ENCODE data around the gene LRRN4.

The LRRN4 gene

DNA sequence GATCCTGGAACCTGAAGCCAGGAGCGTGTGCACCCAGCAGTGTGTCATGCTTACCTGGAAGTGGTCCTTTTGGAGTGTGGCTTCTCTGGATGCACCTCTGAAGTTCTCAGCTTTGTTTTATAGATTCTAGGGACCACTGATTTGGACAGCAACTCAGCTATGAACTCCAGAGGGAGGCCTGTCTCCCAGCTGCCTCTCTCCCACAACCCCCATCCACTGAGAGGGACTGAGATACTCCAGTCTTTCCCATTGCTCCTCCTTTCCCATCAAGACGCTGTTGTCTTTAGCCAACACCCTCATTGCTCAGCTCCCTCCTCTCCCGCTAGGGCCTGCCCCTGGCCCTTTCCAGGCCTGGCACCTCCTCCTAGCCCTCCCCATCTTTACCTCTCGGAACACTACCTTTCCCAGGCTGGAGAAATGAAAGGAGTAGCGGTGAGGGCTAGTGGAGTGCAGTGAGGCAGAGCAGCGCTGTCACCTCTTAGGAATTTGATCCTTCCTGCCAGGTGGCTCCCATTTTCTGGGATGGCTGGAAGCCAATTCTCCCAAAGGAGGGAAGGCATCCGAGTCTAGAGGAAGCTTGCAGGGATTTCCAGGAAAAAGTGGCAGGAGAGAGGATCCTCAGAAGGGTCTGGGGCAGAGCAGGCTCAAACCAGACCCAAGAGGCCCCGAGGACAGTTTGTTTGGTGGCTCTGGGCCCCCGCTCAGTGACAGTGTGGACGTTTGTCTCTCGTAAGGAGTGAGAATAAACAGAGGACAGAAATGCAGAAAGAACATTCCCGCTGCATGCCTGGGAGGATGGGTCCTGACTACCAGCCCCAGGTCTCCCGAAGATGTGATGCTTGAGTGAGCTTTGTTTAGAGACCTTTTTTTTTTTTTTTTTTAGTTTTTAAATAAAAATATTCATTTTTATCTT lies at the start of gene LRRN4:
TSS of gene LRRN4 (minus strand) at position 285 of the 913 bp plus-strand sequence. CDS start 1,261 bp downstream, outside the sequence.
- DNase-seq: no peak

DNA sequence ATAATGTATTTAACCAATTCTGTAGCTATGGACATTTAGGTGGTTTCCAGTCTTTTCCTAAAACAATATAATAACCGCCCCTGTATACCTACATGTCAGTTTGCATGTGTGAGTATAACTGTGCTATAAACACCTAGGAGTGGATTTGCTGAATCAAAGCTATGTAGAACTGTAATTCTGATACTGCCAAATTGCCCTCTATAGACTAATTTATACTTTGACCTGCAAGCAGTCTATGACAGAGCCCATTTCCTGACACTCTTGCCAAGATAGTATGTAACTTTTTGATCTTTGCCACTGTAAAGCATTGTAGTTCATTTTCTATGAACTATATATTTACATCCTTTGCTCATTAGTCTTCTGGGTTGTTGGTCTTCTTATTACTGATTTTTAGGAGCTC lies 49.4 kb upstream of the LRRN4 start:
- DNase-seq: no peak

GRCh38 chr20:6101346-6101745 lies 47.5 kb upstream of the LRRN4 start:
- DNase-seq: no peak

DNA sequence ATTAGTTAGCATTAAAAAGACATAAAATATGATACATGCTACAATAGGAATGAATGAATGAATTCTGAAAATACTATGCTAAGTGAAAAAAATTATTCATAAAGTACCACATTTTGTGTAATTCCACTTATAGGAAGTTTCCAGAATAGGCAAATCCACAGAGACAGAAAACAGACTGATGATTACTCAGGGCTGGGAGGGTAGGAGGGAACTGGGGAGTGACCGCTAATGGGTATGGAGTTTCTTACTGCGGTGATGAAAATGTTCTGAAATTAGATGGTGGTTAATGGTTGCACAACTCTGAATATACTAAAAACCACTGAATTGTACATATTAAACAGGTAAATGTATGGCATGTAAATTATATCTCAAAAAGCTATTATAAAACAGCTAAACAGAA lies 46.4 kb upstream of the LRRN4 start:
- DNase-seq: no peak

GRCh38 chr20:6099819-6100218 lies 46.0 kb upstream of the LRRN4 start:
- DNase-seq: no peak

- DNase-seq: no peak
Measured at GRCh38 chr20:6095409-6095808, 41.5 kb upstream of the LRRN4 start.

GRCh38 chr20:6094565-6094964 lies 40.7 kb upstream of the LRRN4 start:
- DNase-seq: no peak

DNA sequence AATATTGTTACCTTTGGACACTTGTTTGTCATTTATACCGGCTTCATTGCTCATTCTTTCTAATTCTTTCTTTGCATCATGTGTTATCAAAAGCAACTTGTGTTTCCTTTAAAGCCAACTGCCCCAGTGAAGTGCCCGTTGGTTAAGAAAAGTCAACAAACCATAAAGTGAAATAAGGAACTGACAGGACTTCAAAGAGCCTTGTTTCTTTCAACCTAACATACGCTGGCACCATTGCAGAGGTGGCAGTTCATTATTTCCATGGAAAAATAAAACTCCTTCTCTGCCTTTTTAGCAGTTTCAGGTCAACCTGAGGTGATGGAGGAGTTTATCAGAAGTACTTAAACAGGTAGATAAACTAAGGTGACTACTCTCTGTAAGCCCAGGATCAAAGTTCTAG lies 40.2 kb upstream of the LRRN4 start:
- DNase-seq: no peak

- DNase-seq: no peak
Measured at GRCh38 chr20:6091661-6092060, 37.8 kb upstream of the LRRN4 start.

- DNase-seq: no peak
Measured at GRCh38 chr20:6086868-6087267, 33.0 kb upstream of the LRRN4 start.

DNA sequence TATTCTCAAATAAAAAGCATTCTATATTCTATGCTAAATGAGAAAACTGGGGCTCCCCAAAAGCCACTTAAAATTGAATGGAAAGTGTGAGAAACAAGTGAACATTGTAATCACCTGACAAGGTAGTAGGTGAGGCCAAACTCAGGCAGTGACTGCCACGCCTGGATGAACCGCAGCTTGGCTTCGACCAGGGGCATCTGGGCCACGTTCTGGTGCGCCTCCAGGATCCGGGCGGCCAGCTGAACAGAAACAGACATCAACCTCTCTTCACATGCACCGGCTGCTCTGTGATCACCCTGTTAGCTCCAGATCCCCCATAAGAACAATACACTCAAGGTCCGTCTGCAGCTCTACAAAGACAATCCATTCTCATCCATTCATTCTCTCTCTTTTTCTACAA lies 30.1 kb upstream of the LRRN4 start:
- DNase-seq: no peak

DNA sequence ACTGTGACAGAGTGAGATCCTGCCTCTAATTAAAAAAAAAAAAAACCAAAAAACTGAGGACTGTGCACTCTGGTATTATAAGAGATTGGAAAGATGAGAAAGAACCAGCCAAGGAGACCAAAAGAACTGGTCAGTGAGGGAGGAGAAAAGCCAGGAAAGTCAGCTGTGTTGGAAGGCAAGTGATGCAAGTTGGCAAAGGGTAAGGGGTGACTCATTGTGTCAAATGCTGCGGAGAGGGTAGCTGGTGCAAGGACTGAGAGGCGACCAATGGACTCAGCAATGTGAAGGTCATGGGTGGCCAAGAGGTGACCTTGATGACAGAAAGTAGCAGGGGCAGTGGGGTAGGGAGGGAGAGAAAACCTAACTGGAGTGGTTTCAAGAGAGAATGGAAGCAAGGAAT lies 27.4 kb upstream of the LRRN4 start:
- no peak for DNase-seq

- DNase-seq: no peak
Measured at GRCh38 chr20:6079016-6079415, 25.2 kb upstream of the LRRN4 start.

DNA sequence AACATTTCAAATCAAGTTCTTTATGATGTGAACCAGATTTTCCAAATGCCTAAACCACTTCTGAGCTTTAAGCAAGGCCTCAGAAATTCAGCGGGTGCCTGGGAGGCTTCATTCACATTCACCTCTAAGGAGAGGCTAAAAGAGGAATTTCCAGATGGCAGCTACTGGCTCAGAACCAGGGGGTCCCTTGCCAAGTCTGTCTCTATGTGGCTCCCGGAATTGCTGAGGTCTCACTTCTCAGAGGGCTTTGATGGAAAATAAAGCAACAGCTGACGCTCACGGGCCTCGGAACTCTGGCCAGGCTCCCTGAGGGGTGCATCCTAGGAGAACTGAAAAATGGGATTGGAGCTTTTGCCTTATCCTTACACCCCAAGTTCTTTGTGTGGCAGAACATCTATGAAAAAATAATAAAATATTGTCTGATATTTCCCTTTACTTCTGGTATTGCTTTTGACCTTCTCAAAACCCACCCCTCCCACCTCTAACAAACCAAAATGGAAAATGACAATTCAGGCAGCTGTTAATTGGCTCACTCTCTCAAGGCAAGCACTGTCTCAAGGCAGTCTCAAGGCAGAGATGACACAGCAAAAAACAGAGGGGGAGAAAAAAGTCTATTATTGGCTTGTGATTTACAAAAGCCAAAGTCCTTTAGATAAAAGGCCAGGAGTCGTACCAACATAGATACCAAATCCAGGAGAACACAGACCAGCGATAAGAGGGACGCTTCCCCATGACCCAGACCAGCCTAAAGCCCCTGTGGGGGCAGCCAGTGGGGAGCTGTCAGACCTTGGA lies 21.8 kb upstream of the LRRN4 start:
- no peak for DNase-seq

GRCh38 chr20:6074784-6075183 lies 20.9 kb upstream of the LRRN4 start:
- DNase-seq: no peak

DNA sequence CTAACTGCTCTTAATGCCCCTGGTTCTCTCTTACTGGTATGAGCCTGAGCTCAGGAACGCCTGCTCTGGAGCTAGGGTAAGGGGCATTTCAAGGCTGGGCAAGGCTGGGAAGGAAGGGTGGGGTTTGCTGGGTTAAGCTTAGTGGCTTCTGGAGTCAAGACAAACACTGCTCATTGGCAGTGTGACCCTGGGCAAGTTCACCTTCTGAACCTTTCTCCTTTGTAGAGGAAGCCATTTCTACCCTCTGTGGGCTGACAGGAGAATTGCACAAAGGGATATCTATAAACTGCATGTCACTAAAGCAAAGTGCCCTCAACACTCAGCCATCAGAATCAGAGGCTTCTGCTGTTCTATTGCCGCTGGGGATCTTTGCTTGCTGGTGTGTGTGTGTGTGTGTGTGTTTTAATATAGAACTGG lies 20.3 kb upstream of the LRRN4 start:
- DNase-seq: no peak

- no peak for DNase-seq
Measured at GRCh38 chr20:6070829-6071695, 17.2 kb upstream of the LRRN4 start.

DNA sequence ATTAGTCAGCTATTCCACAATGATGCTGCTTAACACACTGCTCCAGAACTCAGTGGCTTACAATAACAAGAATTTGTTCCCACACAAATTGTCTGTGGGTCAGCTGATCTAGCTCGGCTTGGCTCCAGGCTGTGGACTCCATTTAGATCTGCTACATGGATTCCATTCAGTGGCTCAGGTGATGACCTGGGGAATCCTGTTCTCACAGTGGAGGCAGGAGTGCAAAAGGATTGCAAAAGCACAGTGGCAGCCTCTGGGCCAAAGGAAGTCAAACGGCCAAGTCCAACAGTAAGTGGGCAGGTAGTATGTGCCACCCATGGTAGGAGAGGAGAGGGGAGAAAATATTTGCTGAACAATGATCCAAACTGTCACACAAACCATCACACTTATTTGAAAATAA lies 15.8 kb upstream of the LRRN4 start:
- DNase-seq: no peak

- no peak for DNase-seq
Measured at GRCh38 chr20:6067763-6068318, 14.0 kb upstream of the LRRN4 start.

- no peak for DNase-seq
Measured at GRCh38 chr20:6066582-6066981, 12.7 kb upstream of the LRRN4 start.

GRCh38 chr20:6061544-6061943 lies 7.7 kb upstream of the LRRN4 start:
- DNase-seq: no peak

GRCh38 chr20:6060213-6060612 lies 6.4 kb upstream of the LRRN4 start:
- DNase-seq: no peak

Data from activated CD4-positive, alpha-beta T cell treated with anti-CD3 and anti-CD28 coated beads, Interleukin-2, amount 50 U/mL, for 48 hours (primary cell).